Neural progenitor cell (in vitro differentiated cells): ENCODE data around the gene KIF21B.

Source experiments
- EZH2 ChIP-seq: fragments of 200-600 bp; sonication (generic); IDR thresholded peaks from 2 replicates; pipeline ENCODE4 v1.6.1; 2017; ENCODE audit warnings: antibody characterized with exemption, mild to moderate bottlenecking, moderate library complexity
- EZH2phosphoT487 ChIP-seq: fragments of 200-600 bp; sonication (generic); IDR thresholded peaks from 2 replicates; pipeline ENCODE4 v1.6.1; 2017; ENCODE audit warnings: antibody characterized with exemption
- TF ChIP-seq, protein P1 (sequence below): fragments of 200-600 bp; sonication (generic); IDR thresholded peaks from 2 replicates; pipeline ENCODE4 v1.5.1; 2017; ENCODE audit warnings: antibody characterized with exemption, mild to moderate bottlenecking

DNA sequence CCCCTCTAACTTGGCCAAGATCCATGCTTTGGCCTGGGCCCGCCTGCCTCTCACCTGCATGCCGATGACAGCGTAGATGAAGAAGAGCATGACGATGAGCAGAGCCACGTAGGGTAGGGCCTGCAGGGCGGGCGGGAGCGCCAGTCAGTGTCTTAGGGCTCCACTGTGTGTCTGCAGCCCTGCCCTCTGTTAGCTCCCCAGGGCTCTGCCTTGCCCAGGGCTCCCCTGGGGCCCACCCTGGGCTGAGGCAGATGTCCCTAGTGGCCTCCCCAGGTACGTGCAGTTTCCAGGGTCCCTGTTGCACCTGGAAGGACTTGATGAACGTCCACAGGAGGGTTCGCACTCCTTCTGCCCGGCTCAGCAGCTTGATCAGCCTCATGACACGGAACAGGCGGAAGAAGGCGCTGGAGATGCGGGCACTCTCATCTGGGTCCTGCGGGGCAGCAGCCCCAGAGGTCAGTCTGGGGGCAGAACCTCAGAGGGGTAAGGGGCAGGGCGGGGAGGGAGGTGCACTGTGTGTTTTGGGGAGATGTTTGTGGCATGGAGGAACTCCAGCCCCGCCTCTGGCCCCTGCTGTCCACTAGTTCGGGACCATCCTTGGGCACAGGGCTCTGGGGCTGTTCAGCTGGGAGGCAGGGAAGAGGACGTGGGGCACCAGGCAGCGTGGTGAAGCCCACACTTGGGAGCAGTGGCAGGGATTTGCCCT lies 29.8 kb upstream of the KIF21B start:
- TF ChIP-seq, protein P1, sequence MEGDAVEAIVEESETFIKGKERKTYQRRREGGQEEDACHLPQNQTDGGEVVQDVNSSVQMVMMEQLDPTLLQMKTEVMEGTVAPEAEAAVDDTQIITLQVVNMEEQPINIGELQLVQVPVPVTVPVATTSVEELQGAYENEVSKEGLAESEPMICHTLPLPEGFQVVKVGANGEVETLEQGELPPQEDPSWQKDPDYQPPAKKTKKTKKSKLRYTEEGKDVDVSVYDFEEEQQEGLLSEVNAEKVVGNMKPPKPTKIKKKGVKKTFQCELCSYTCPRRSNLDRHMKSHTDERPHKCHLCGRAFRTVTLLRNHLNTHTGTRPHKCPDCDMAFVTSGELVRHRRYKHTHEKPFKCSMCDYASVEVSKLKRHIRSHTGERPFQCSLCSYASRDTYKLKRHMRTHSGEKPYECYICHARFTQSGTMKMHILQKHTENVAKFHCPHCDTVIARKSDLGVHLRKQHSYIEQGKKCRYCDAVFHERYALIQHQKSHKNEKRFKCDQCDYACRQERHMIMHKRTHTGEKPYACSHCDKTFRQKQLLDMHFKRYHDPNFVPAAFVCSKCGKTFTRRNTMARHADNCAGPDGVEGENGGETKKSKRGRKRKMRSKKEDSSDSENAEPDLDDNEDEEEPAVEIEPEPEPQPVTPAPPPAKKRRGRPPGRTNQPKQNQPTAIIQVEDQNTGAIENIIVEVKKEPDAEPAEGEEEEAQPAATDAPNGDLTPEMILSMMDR: peak; percentile 18
- no peak for TF ChIP-seq EZH2
- TF ChIP-seq EZH2phosphoT487: no peak
